ENCODE measurements around the gene PLEKHA3.

The PLEKHA3 gene

DNA sequence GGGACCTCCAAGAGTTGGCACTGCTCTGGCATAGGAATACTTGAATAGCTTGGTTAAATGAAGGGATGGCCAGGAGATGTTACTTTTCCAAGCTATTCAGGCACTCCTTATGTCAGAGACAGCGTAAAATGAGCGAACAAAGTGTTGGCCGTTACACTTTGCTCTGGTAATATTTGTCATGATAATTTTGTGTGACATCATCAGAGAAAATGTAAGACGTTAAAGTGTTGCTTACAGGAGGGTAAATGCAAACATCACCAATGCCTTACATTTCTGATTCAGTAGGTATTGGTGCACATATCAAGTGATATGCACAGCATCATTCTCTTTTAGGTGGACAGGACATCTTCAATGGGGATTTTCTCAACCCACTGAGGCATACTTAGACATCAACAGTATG, 46.0 kb downstream of the PLEKHA3 start:
- Histone ChIP-seq H3K9ac (ENCODE audit: low read depth, low read length) (no peak overlapping the region), H3K4me1 (ENCODE audit: control insufficient read depth, insufficient read depth, low read length) (no peaks in the 10 kb centered on the region), H3K4me2 (ENCODE audit: low read length) (no peak overlapping the region), H3K4me3 (ENCODE audit: low read length) (no peak overlapping the region), H3K27me3 (ENCODE audit: control insufficient read depth, insufficient read depth, low read length) (no peaks in the 10 kb centered on the region), H3K9me3 (replicated peaks; ENCODE audit: low read length) (no peaks in the 10 kb centered on the region), H3K36me3 (ENCODE audit: insufficient read depth, low read length) (no peaks in the 10 kb centered on the region)

DNA sequence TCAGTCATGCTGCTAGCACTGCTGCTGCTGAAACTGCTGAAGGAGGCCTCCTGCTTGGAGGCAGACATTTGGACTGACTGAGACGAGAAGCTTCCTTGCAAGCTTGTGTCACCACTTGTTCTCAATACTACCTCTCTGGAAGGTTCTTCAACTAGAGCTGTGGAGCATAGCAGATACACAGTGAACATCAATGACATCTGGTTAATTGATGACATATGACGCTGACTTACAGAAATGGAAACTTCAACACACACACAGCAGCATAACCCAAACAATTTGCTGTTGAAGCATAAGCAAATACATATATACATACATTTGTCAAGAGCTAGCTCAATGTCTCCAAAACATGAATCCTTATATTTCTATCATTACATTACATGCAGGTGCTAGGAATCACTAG, 47.3 kb downstream of the PLEKHA3 start:
- Histone ChIP-seq H3K9ac (ENCODE audit: low read depth, low read length) (no peak overlapping the region), H3K36me3 (ENCODE audit: insufficient read depth, low read length) (no peaks in the 10 kb centered on the region), H3K27me3 (ENCODE audit: control insufficient read depth, insufficient read depth, low read length) (no peaks in the 10 kb centered on the region), H3K4me1 (ENCODE audit: control insufficient read depth, insufficient read depth, low read length) (no peaks in the 10 kb centered on the region), H3K9me3 (replicated peaks; ENCODE audit: low read length) (no peaks in the 10 kb centered on the region), H3K4me3 (ENCODE audit: low read length) (no peak overlapping the region), H3K4me2 (ENCODE audit: low read length) (no peak overlapping the region)

DNA sequence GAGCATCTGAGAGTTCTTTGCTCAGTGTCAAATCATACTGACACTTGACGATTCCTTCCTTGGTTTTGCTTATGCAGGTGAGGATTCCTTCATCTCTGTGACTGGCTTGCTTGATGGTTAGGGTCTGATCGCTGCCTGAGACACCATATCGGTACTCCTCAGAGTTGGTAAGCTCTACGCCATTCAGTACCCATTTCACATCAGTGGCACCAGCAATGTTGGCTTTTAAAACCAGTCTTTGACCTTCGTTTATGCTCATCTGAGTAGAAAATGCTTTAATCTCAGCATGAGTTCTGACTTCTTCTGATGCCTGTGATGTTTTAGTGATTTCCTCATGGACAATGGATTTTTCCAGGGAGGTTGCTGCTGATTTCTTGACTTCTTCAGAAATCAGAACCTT, 48.4 kb downstream of the PLEKHA3 start:
- Histone ChIP-seq H3K4me3 (ENCODE audit: low read length) (no peak overlapping the region), H3K36me3 (ENCODE audit: insufficient read depth, low read length) (no peaks in the 10 kb centered on the region), H3K4me2 (ENCODE audit: low read length) (no peak overlapping the region), H3K27me3 (ENCODE audit: control insufficient read depth, insufficient read depth, low read length) (no peaks in the 10 kb centered on the region), H3K9me3 (replicated peaks; ENCODE audit: low read length) (no peaks in the 10 kb centered on the region), H3K9ac (ENCODE audit: low read depth, low read length) (no peak overlapping the region), H3K4me1 (ENCODE audit: control insufficient read depth, insufficient read depth, low read length) (no peaks in the 10 kb centered on the region)

DNA sequence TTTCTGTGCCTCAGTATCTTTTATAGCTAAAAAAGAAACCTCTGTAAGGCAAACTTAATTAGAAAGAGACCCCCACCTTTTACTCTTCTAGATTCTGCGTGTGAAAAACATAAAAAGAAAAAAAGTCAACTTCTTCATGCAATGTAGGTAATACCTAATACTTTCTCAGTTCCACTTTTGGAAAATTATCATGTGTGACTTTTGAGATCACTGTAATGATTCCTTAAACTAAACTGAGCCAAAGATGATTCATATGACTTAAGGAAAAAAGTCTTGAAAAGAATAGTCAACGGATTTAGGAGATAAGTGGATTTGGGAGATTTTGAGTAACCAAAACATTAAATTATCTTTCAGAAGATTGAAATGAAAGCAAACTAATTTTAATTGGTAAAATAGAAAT, 48.9 kb downstream of the PLEKHA3 start:
- Histone ChIP-seq H3K4me2 (ENCODE audit: low read length) (no peak overlapping the region), H3K9ac (ENCODE audit: low read depth, low read length) (no peak overlapping the region), H3K9me3 (replicated peaks; ENCODE audit: low read length) (no peaks in the 10 kb centered on the region), H3K27me3 (ENCODE audit: control insufficient read depth, insufficient read depth, low read length) (no peaks in the 10 kb centered on the region), H3K4me3 (ENCODE audit: low read length) (no peak overlapping the region), H3K4me1 (ENCODE audit: control insufficient read depth, insufficient read depth, low read length) (no peaks in the 10 kb centered on the region), H3K36me3 (ENCODE audit: insufficient read depth, low read length) (peaks cover 4% of the 10 kb centered on the region)

DNA sequence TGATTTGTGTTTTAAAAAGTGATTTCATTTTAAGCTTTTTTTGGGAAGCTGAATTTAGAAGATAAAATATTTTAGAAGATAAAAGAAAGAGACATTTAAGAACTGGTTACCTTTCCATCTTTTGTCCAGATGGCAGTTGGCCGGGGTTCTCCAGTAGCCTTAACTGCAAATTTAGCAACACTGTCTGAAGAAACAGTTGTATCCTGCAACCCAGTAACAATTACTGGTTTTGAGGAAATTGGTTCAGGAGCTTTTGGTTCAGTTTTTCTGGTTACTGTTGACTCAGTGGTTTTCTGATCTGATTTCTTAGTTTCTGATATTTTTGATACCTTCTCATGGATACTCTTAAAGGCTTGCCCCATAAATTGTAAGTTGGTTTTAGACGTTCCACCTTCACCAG, 49.9 kb downstream of the PLEKHA3 start:
- Histone ChIP-seq H3K9ac (ENCODE audit: low read depth, low read length) (no peak overlapping the region), H3K4me3 (ENCODE audit: low read length) (no peak overlapping the region), H3K36me3 (ENCODE audit: insufficient read depth, low read length) (peaks cover 4% of the 10 kb centered on the region), H3K4me2 (ENCODE audit: low read length) (no peak overlapping the region), H3K9me3 (replicated peaks; ENCODE audit: low read length) (no peaks in the 10 kb centered on the region), H3K4me1 (ENCODE audit: control insufficient read depth, insufficient read depth, low read length) (no peaks in the 10 kb centered on the region), H3K27me3 (ENCODE audit: control insufficient read depth, insufficient read depth, low read length) (no peaks in the 10 kb centered on the region)

DNA sequence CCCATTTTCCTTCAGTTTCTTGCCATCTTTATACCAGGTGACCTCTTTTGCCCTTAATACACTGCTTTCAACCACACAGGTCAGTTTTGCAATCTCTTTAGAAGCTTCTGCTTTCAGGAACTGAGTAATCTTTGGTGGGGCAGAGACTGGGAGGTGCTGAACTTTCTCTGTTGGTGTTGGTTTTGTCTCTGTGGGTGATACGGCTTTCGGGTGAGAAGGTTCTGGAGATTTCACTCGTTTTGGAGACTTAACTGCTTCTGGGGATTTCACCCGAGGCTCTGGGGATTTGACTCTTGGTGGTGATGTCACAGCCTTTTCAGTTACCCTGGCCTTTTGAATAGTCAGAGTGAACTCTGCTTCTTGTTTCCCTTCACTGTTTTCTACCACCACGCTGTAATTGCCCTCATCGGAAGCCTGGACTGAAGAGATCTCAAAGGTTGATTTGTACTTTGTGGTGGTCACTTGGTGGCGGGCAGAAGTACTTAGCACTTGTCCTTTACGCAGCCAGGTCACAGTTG, 50.4 kb downstream of the PLEKHA3 start:
- Histone ChIP-seq H3K4me1 (ENCODE audit: control insufficient read depth, insufficient read depth, low read length) (no peaks in the 10 kb centered on the region), H3K9ac (ENCODE audit: low read depth, low read length) (no peak overlapping the region), H3K9me3 (replicated peaks; ENCODE audit: low read length) (no peaks in the 10 kb centered on the region), H3K4me3 (ENCODE audit: low read length) (no peak overlapping the region), H3K4me2 (ENCODE audit: low read length) (no peak overlapping the region), H3K27me3 (ENCODE audit: control insufficient read depth, insufficient read depth, low read length) (no peaks in the 10 kb centered on the region), H3K36me3 (ENCODE audit: insufficient read depth, low read length) (peaks cover 4% of the 10 kb centered on the region)

DNA sequence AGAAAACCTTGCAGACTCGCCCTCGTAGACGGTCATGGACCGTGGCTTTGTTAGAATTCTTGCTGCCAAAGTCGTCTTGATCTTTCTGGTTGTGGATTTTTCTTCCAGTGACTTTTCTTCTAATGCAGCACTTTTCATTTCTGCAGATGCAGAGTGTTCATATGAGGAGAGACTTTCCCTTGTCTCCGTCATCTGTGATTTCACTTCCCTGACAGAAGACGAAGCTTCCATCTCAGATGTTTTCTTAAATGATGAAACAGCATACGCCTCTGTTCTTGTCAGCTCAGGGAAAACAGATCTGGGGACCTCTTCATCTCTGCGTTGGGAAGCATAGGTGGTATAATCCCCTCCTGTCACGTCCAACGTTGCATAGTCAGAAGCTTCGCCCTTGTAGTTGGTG, 50.9 kb downstream of the PLEKHA3 start:
- no peak overlapping the region for H3K9ac ChIP-seq (ENCODE audit: low read depth, low read length)
- peaks cover 4% of the 10 kb centered on the region for H3K36me3 ChIP-seq (ENCODE audit: insufficient read depth, low read length)
- H3K9me3 ChIP-seq (replicated peaks; ENCODE audit: low read length): no peaks in the 10 kb centered on the region
- H3K27me3 ChIP-seq (ENCODE audit: control insufficient read depth, insufficient read depth, low read length): no peaks in the 10 kb centered on the region
- no peak overlapping the region for H3K4me3 ChIP-seq (ENCODE audit: low read length)
- H3K4me2 ChIP-seq (ENCODE audit: low read length): no peak overlapping the region
- H3K4me1 ChIP-seq (ENCODE audit: control insufficient read depth, insufficient read depth, low read length): no peaks in the 10 kb centered on the region

DNA sequence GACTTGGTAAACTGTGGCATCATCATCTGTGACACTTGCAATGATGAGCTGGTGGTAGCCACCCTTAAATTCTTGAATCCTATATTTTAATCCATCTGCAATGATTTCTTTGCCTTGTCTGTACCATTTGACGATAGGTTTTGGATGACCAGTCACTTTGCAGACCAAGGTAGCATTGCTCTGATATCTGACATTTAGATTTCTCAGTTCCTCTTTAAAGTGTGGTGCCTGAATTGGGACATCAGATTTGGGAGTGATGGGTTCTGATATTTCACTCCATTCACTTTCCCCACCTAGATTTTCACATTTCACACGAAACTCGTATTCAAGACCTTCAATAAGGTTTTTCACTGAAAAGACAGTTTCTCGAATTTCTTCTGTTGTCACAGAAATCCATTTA, 55.8 kb downstream of the PLEKHA3 start:
- Histone ChIP-seq H3K4me2 (ENCODE audit: low read length) (no peak overlapping the region), H3K36me3 (ENCODE audit: insufficient read depth, low read length) (peaks cover 4% of the 10 kb centered on the region), H3K4me1 (ENCODE audit: control insufficient read depth, insufficient read depth, low read length) (no peaks in the 10 kb centered on the region), H3K27me3 (ENCODE audit: control insufficient read depth, insufficient read depth, low read length) (no peaks in the 10 kb centered on the region), H3K9ac (ENCODE audit: low read depth, low read length) (no peak overlapping the region), H3K4me3 (ENCODE audit: low read length) (no peak overlapping the region), H3K9me3 (replicated peaks; ENCODE audit: low read length) (no peaks in the 10 kb centered on the region)

DNA sequence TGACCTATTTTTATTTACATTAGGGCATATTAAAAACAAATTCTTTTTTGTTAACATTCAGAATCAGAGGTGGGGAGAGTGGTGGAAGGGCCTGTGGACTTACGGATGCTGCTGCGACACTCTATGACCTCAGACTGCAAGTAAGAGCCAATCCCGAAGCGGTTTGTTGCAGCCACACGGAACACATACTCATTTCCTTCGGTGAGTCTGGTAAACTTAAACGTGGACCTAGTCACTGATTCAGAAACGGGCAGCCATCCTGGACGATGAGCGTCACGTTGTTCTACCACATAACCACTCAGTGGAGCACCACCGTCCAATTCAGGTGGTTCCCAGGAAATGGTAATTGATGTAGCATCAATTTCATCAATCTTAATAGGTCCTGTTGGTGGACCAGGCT, 61.9 kb downstream of the PLEKHA3 start:
- Histone ChIP-seq H3K9me3 (replicated peaks; ENCODE audit: low read length) (no peaks in the 10 kb centered on the region), H3K4me3 (ENCODE audit: low read length) (no peak overlapping the region), H3K4me2 (ENCODE audit: low read length) (no peak overlapping the region), H3K36me3 (ENCODE audit: insufficient read depth, low read length) (peaks cover 3% of the 10 kb centered on the region), H3K27me3 (ENCODE audit: control insufficient read depth, insufficient read depth, low read length) (no peaks in the 10 kb centered on the region), H3K9ac (ENCODE audit: low read depth, low read length) (no peak overlapping the region), H3K4me1 (ENCODE audit: control insufficient read depth, insufficient read depth, low read length) (no peaks in the 10 kb centered on the region)

DNA sequence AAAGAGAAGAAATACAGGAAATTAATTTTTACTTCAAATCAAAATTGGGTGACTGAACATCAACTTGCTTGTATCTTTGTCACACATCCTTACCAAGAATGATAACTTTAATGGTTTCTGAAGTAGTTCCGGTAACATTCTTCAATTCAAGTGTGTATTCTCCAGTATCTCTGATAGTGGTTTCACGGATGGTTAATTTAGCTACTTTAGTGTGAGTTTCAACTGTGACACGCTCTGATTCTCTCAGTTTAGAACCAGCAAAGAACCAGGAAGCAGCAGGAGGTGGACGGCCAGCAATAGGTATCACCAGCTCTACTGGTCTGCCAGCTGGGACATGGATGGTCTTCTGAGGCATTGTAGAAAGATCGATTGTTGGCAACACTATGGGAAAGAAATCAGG, 62.3 kb downstream of the PLEKHA3 start:
- Histone ChIP-seq H3K9ac (ENCODE audit: low read depth, low read length) (no peak overlapping the region), H3K4me2 (ENCODE audit: low read length) (no peak overlapping the region), H3K9me3 (replicated peaks; ENCODE audit: low read length) (no peaks in the 10 kb centered on the region), H3K36me3 (ENCODE audit: insufficient read depth, low read length) (peaks cover 3% of the 10 kb centered on the region), H3K27me3 (ENCODE audit: control insufficient read depth, insufficient read depth, low read length) (no peaks in the 10 kb centered on the region), H3K4me1 (ENCODE audit: control insufficient read depth, insufficient read depth, low read length) (no peaks in the 10 kb centered on the region), H3K4me3 (ENCODE audit: low read length) (no peak overlapping the region)

DNA sequence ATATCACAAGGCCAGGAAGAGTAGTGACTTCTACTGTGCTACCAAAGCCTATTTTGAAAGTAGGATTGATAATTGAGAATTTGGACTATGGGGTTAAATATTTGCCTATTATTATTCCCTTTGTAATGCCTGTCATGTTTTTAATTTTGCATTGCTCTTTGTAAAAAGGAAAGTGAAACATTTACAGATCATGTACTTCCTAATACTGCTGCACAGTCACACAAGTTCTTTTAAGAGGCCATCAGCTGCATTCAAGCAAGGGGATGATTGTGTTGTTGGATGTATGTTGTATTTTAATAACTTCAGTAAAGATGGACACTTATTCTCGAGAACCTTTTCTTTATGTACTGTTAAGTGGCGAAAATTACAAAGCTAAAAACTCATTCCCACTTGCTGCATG, 70.1 kb downstream of the PLEKHA3 start:
- no peak overlapping the region for H3K4me3 ChIP-seq (ENCODE audit: low read length)
- no peaks in the 10 kb centered on the region for H3K9me3 ChIP-seq (replicated peaks; ENCODE audit: low read length)
- no peak overlapping the region for H3K9ac ChIP-seq (ENCODE audit: low read depth, low read length)
- peaks cover 13% of the 10 kb centered on the region for H3K4me1 ChIP-seq (ENCODE audit: control insufficient read depth, insufficient read depth, low read length)
- no peak overlapping the region for H3K4me2 ChIP-seq (ENCODE audit: low read length)
- no peaks in the 10 kb centered on the region for H3K36me3 ChIP-seq (ENCODE audit: insufficient read depth, low read length)
- no peaks in the 10 kb centered on the region for H3K27me3 ChIP-seq (ENCODE audit: control insufficient read depth, insufficient read depth, low read length)

DNA sequence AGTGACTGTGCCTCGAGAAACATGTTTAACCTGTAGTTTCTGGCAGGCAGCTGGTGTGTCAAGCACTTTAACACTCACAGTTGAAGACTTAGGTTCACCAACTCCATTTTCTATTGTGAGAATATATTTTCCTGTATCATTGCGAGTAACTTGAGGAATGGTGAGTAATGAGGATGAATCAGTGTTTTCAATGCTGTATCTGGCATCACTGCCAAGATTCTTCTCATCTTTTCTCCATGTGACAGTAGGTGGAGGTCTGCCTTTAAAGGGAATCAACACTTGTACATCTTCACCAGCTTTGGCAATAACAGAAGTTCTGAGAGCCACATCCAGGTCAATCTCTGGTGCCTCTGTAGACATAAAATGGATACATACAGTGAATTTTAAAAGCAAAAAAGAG, 72.8 kb downstream of the PLEKHA3 start:
- Histone ChIP-seq H3K4me3 (ENCODE audit: low read length) (no peak overlapping the region), H3K4me2 (ENCODE audit: low read length) (no peak overlapping the region), H3K27me3 (ENCODE audit: control insufficient read depth, insufficient read depth, low read length) (no peaks in the 10 kb centered on the region), H3K4me1 (ENCODE audit: control insufficient read depth, insufficient read depth, low read length) (peaks cover 13% of the 10 kb centered on the region), H3K9ac (ENCODE audit: low read depth, low read length) (no peak overlapping the region), H3K36me3 (ENCODE audit: insufficient read depth, low read length) (no peaks in the 10 kb centered on the region), H3K9me3 (replicated peaks; ENCODE audit: low read length) (no peaks in the 10 kb centered on the region)

Data from skeletal muscle satellite cell (primary cell).